ENCODE data around the gene SMG6.

DNA sequence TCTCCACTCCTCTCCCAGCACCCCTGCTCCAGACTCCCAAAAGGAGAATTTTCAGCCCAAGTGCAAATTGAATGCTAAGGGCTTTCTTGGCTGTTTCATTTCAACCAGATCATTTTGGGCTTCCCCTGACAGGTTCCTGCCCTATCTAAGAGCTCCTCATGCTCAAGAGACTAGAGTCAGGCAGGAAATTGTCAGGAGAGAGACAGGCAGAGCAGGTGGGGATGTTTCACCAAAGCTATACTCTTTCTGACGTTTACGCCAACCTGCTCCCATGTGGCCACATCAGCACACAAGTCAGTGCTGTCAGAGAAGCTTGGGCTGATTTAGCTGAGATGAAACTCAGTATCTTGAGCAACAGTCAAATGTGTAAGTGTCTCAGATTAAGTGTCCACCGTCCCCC, 217.3 kb downstream of the SMG6 start:
- TF ChIP-seq CSDC2 (CRISPR knock-in tag; IDR thresholded peaks at IDR 0.05) (no peak), ZFP3 (CRISPR knock-in tag; IDR thresholded peaks at IDR 0.05) (no peak), RARB (CRISPR knock-in tag; IDR thresholded peaks at IDR 0.05) (no peak), SNAI2 (CRISPR knock-in tag; IDR thresholded peaks at IDR 0.05) (no peak), ZNF8 (CRISPR knock-in tag; IDR thresholded peaks at IDR 0.05) (no peak), OSR1 (CRISPR knock-in tag; IDR thresholded peaks at IDR 0.05) (no peak), TOX (CRISPR knock-in tag; IDR thresholded peaks at IDR 0.05; ENCODE audit: borderline replicate concordance) (no peak)
